Breast epithelium (tissue), 4 donors: ENCODE measurements around the gene GFRA1. TPM values are rescaled to one million over a fixed set of nuclear protein-coding genes. Genes with fewer than 3 reads are reported as not detected.

Source experiments
- DNase-seq, 2 donors: peaks; one replicate each; pipeline ENCODE4 v3.0.0-alpha.2; 2019; ENCODE audit warnings: low spot score in 2 of 2
- H3K27ac ChIP-seq, 2 donors: fragments of 200-600 bp; sonication (generic) in 1 of 2; one replicate each; pipeline ENCODE4 v1.5.1; 2016 to 2019; ENCODE audit warnings: mild to moderate bottlenecking in 1 of 2
- H3K27me3 ChIP-seq, 2 donors: fragments of 200-600 bp; sonication (generic) in 1 of 2; one replicate each; pipeline versions ENCODE4 v1.5.1 to v1.6.0; 2017 to 2019; ENCODE audit warnings: control low read depth in 1 of 2, mild to moderate bottlenecking in 1 of 2
- H3K36me3 ChIP-seq: fragments of 200-600 bp; one replicate; pipeline ENCODE4 v1.5.1; 2019
- H3K4me1 ChIP-seq, 2 donors: fragments of 200-600 bp; sonication (generic); one replicate each; pipeline ENCODE4 v1.5.1; 2016 to 2019; ENCODE audit warnings: control low read depth in 1 of 2
- H3K4me3 ChIP-seq, 3 donors: fragments of 200-600 bp; sonication (generic); 1 replicate in 2 of 3; 2 replicates in 1 of 3; pipeline ENCODE4 v1.5.1; 2016 to 2019; ENCODE audit warnings: mild to moderate bottlenecking in 3 of 3, moderate library complexity in 2 of 3
- H3K9me3 ChIP-seq, 2 donors: fragments of 200-600 bp; sonication (generic) in 1 of 2; one replicate each; pipeline ENCODE4 v1.5.1; 2016 to 2019; ENCODE audit warnings: control low read depth in 1 of 2
- CTCF ChIP-seq, 3 donors: fragments of 450-650 bp; IDR thresholded peaks; one replicate each; pipeline ENCODE4 v1.5.1; 2016 to 2017; ENCODE audit warnings: antibody characterized with exemption in 3 of 3, mild to moderate bottlenecking in 3 of 3, moderate library complexity in 3 of 3
- POLR2A ChIP-seq: fragments of 450-650 bp; IDR thresholded peaks from one replicate; pipeline ENCODE4 v1.6.1; 2016; ENCODE audit warnings: antibody characterized with exemption, mild to moderate bottlenecking, moderate library complexity
- POLR2AphosphoS5 ChIP-seq, 3 donors: sonication (generic); formaldehyde crosslinking; IDR thresholded peaks; one replicate each; pipeline ENCODE4 v1.6.1; 2017; ENCODE audit warnings: antibody characterized with exemption in 3 of 3
- intact Hi-C: fragments of 100-400 bp; cut with DNase I; formaldehyde crosslinking; loops from one replicate; pipeline ENCODE4 v1.15.1; 2023; ENCODE audit warnings: low total_unique reads
- total RNA-seq, 3 donors: library from RNA; depleted of rRNA; stranded (reverse); fragments of >200 nt; gene quantifications; one replicate each; pipeline ENCODE4 v1.1.0, GENCODE V29; 2016

The GFRA1 gene
- total RNA-seq, 3 donors from 2014 or later: 88.2 to 153 (median 98.5) TPM

DNA sequence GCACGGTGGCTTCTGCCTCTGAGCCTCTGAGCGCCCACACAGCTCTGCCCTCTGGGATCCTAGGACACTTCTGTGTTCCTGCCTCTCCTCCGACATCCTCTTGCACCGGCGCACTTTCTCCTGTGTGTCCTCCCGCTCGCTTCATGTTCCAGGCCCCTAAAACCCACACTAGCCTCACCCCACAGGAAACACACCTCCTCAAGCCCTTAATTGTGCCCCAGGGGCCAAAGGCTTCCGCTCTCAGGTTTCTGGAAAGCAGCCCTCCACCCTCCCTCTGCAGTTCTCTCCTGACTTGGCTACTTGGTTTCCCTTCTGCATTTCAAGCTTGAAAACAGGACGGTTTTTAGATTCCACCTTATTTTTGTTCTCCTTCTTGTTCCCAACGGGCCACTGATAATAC, 7.3 kb downstream of the GFRA1 start:
- H3K27ac ChIP-seq: no peak overlapping the region
- TF ChIP-seq POLR2AphosphoS5 (IDR thresholded peaks at IDR 0.05) (no peak), POLR2A (no peak), CTCF (IDR thresholded peaks at IDR 0.05) (no peak)

DNA sequence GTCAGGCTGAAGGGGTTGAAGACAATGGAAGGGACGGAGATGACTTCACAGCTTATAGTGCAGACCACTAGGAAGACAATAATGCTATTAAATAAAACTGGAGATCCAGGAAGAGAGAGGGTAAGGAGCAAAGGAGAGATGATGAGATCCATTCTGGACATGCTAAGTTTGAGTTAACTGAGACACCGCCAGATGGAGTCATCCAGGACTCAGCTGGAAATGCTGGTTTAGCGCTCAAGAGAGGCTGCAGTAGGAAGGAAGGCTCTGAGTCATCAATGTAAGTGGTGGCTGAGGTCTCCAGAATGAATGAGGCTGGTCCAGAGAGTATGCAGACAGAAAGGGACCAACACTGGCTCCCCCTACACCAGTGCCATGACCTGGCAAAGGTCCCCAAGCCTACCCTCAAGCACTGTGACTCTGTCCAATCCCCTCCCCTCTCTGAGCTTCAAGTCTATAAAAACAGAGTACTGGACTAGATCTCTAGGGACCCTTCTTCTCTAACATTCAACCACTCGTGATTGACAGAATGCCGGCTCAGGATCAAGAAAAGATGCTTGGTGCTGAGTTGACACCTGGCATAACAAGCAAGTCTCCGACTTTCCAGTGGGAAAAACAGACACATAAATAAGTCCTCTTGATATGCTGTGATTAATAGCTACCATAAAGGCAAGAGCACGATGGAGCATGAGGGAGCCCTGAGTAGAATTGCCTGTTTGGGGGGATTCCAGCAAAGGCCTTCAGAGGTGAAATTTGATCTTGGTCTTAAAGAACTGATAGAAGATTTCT, 8.9 kb downstream of the GFRA1 start:
- no peak for DNase-seq
- Histone ChIP-seq H3K27ac (no peak overlapping the region), H3K9me3 (no peaks in the 10 kb centered on the region), H3K4me1 (no peaks in the 10 kb centered on the region), H3K36me3 (no peaks in the 10 kb centered on the region), H3K27me3 (no peaks in the 10 kb centered on the region), H3K4me3 (no peak overlapping the region)
- intact Hi-C loops: no loop called here
- TF ChIP-seq CTCF (IDR thresholded peaks at IDR 0.05): no peak
- no peak for TF ChIP-seq POLR2A
- TF ChIP-seq POLR2AphosphoS5 (IDR thresholded peaks at IDR 0.05): no peak

More for the DNA sequence above, 7.3 kb downstream of the GFRA1 start:
- H3K4me3 ChIP-seq: no peak overlapping the region
- H3K4me1 ChIP-seq: no peaks in the 10 kb centered on the region
- no peaks in the 10 kb centered on the region for H3K36me3 ChIP-seq
- H3K9me3 ChIP-seq: no peaks in the 10 kb centered on the region
- intact Hi-C loops: no loop called here
- peaks cover 0 to 4% of the 10 kb centered on the region in 2 donors for H3K27me3 ChIP-seq
- DNase-seq: no peak

DNA sequence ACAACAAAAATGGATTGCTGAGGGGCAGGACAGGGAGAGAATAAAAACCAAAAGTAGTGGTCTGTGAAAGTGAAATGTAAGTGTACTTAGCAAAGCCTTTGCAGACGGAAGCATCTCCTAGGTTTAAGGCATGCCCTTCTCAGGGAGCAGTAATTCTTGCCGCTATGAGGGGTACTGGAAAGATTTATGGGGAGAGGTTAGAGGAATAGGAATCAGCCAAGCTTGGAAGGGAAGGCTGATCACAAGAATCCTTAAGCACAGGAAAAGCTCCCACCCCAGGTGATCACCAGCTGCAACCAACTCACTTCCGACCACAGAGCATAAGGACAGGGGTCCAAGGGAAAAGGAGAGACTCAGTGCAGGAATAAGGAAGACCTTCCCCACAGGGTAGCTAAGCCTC, 10.3 kb downstream of the GFRA1 start:
- Histone ChIP-seq H3K4me3 (no peak overlapping the region), H3K27me3 (no peaks in the 10 kb centered on the region), H3K9me3 (no peaks in the 10 kb centered on the region), H3K36me3 (no peaks in the 10 kb centered on the region), H3K27ac (no peak overlapping the region), H3K4me1 (no peaks in the 10 kb centered on the region)
- TF ChIP-seq CTCF (IDR thresholded peaks at IDR 0.05) (no peak), POLR2A (no peak)
- intact Hi-C loops: no loop called here
- DNase-seq: no peak

GRCh38 chr10:116260599-116260998, 12.4 kb downstream of the GFRA1 start:
- H3K27me3 ChIP-seq: no peaks in the 10 kb centered on the region
- no peaks in the 10 kb centered on the region for H3K36me3 ChIP-seq
- H3K4me3 ChIP-seq: no peak overlapping the region
- H3K27ac ChIP-seq: no peak overlapping the region
- no peak for TF ChIP-seq POLR2A
- TF ChIP-seq CTCF (IDR thresholded peaks at IDR 0.05): no peak
- no peak for TF ChIP-seq POLR2AphosphoS5 (IDR thresholded peaks at IDR 0.05)
- H3K4me1 ChIP-seq: no peaks in the 10 kb centered on the region
- intact Hi-C loops: no loop called here
- H3K9me3 ChIP-seq: no peaks in the 10 kb centered on the region
- DNase-seq: no peak

GRCh38 chr10:116259638-116260037, 13.4 kb downstream of the GFRA1 start:
- no peak overlapping the region for H3K27ac ChIP-seq
- DNase-seq: no peak
- no peaks in the 10 kb centered on the region for H3K4me1 ChIP-seq
- no peaks in the 10 kb centered on the region for H3K27me3 ChIP-seq
- no peak overlapping the region for H3K4me3 ChIP-seq
- TF ChIP-seq POLR2AphosphoS5 (IDR thresholded peaks at IDR 0.05) (no peak), POLR2A (no peak), CTCF (IDR thresholded peaks at IDR 0.05) (no peak)
- H3K36me3 ChIP-seq: no peaks in the 10 kb centered on the region
- intact Hi-C loops: no loop called here
- no peaks in the 10 kb centered on the region for H3K9me3 ChIP-seq
